Activated naive CD8-positive, alpha-beta T cell treated with anti-CD3 and anti-CD28 coated beads, Interleukin-2, amount 10 ng/mL, durations not matched to agents 7 days and 5 days (primary cell): ENCODE data around the gene PDE7B. TPM values are rescaled to one million over a fixed set of nuclear protein-coding genes. Genes with fewer than 3 reads are reported as not detected.

Experiments used
- ATAC-seq: fragments of 150-1000 bp; cut with Tn5 transposase; one replicate; pipeline ENCODE4 v1.10.0; 2021; ENCODE audit warnings: low read depth, moderate library complexity
- POLR2A ChIA-PET: fragments of 350-600 bp; sonication (Branson Sonifier 250); formaldehyde crosslinking; loops from one replicate; lab custom pipeline; 2021; ENCODE audit warnings: antibody characterized with exemption; lab: Charles Lee
- DNase-seq: peaks from one replicate; pipeline ENCODE4 v3.0.0; 2021
- H3K27ac Mint-ChIP-seq: one replicate; pipeline ENCODE4 v1.8.0; 2022; ENCODE audit warnings: mild to moderate bottlenecking, mixed read lengths
- H3K27me3 Mint-ChIP-seq: one replicate; pipeline ENCODE4 v1.8.0; 2022; ENCODE audit warnings: mild to moderate bottlenecking, moderate library complexity, mixed read lengths
- H3K36me3 Mint-ChIP-seq: one replicate; pipeline ENCODE4 v1.8.0; 2021; ENCODE audit warnings: mild to moderate bottlenecking, mixed read lengths
- H3K4me1 Mint-ChIP-seq: one replicate; pipeline ENCODE4 v1.8.0; 2021; ENCODE audit warnings: mixed read lengths
- H3K4me3 Mint-ChIP-seq: one replicate; pipeline ENCODE4 v1.8.0; 2022; ENCODE audit warnings: mild to moderate bottlenecking, moderate library complexity, mixed read lengths
- H3K9me3 Mint-ChIP-seq: one replicate; pipeline ENCODE4 v1.8.0; 2021; ENCODE audit warnings: mixed read lengths
- total RNA-seq, 2 experiments: library from RNA; stranded (reverse); gene quantifications; one replicate each; pipeline ENCODE4 v1.2.3, GENCODE V29; 2021

PDE7B gene
- total RNA-seq, 2 experiments from 2014 or later: 0.14 to 0.42 TPM

DNA sequence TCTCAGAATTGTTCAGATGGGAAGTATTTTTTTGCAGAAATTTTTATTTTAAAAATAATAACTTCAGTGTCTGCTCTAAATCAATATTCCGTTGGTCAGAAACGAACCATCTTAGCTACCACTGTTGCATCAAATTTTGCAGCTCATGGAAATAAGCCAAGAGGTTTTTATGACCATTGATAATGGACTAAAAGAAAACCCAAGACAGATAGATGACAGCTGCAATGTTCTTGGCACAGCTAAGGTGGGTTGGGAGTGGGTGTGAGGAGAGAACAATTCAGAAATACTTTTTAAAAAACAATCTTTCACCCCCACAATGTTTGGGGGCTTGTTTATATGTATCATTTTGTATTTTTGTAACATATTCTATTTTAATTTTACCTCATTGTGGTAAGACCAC, 121.1 kb downstream of the PDE7B start:
- Mint-ChIP-seq H3K4me3 (no peak overlapping the region), H3K9me3 (peaks cover 6% of the 10 kb centered on the region), H3K27me3 (peaks cover 5% of the 10 kb centered on the region), H3K27ac (no peak overlapping the region), H3K36me3 (no peaks in the 10 kb centered on the region), H3K4me1 (no peaks in the 10 kb centered on the region)
- ATAC-seq (no peak), DNase-seq (no peak)
- POLR2A ChIA-PET: no interaction called here

DNA sequence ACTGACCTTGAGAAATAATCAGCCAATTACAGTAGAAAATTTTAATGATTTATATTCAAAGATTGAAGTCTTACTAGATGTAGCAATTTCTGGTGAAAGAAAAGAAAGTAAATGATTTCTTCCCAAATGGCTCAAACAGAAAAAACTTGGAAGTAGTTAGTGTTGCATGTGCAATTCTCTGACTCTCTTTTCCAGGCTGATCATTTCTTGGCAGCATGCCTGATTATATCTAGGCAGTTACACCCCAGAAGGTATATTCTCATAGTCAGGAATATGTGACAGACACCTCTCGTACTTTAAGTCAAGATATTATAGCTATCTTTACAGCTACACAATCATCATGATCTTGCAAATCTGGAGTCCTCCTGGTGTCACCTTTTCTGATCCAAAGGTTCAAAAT, 122.9 kb downstream of the PDE7B start:
- H3K4me3 Mint-ChIP-seq: no peak overlapping the region
- H3K27ac Mint-ChIP-seq: no peak overlapping the region
- H3K27me3 Mint-ChIP-seq: peaks cover 5% of the 10 kb centered on the region
- no peaks in the 10 kb centered on the region for H3K4me1 Mint-ChIP-seq
- POLR2A ChIA-PET: no interaction called here
- ATAC-seq (no peak), DNase-seq (no peak)
- no peaks in the 10 kb centered on the region for H3K36me3 Mint-ChIP-seq
- H3K9me3 Mint-ChIP-seq: peaks cover 6% of the 10 kb centered on the region

DNA sequence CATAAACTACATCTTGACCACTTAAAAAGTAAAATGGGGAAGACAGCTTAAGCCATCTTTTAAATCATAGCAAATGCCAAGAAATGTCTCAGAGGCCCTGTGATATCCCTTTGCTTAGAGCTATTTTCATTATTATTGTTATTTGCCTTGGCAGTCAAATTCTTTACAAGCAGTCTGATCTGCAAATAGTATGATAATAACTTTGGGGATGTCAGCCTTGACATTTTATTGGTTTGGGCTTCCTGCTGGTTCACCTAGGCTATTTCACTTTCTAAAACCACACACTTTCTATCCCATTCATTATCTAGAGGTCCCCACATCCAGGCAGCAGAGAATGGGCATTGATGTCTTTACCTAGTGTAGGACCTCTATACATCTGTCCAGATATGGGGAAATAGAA, 125.1 kb downstream of the PDE7B start:
- POLR2A ChIA-PET: no interaction called here
- Mint-ChIP-seq H3K27me3 (no peaks in the 10 kb centered on the region), H3K27ac (no peak overlapping the region), H3K4me3 (no peak overlapping the region), H3K4me1 (no peaks in the 10 kb centered on the region), H3K36me3 (no peaks in the 10 kb centered on the region), H3K9me3 (peaks cover 5% of the 10 kb centered on the region)
- DNase-seq (no peak), ATAC-seq (no peak)

DNA sequence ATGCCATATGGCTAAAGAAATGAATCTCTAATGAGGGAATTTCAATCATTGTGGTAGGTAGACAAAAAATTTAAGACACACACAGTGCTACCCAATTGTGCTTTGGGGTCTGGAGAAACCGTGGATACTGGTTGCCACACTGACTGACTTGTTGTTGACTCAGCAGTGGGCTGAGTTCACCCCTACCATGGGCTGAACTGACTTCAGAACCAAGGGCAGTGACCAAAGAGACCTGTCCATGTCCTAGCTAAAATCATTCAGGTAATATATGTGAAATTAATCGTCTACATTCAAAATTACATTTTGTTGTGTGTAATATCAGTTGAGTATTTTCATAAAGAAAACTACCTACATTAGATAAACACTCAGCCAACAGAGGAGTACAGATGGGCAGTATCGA, 131.6 kb downstream of the PDE7B start:
- ATAC-seq (no peak), DNase-seq (no peak)
- POLR2A ChIA-PET: no interaction called here
- Mint-ChIP-seq H3K4me3 (no peak overlapping the region), H3K27ac (no peak overlapping the region), H3K36me3 (no peaks in the 10 kb centered on the region), H3K9me3 (peaks cover 1% of the 10 kb centered on the region), H3K27me3 (peaks cover 2% of the 10 kb centered on the region), H3K4me1 (no peaks in the 10 kb centered on the region)

DNA sequence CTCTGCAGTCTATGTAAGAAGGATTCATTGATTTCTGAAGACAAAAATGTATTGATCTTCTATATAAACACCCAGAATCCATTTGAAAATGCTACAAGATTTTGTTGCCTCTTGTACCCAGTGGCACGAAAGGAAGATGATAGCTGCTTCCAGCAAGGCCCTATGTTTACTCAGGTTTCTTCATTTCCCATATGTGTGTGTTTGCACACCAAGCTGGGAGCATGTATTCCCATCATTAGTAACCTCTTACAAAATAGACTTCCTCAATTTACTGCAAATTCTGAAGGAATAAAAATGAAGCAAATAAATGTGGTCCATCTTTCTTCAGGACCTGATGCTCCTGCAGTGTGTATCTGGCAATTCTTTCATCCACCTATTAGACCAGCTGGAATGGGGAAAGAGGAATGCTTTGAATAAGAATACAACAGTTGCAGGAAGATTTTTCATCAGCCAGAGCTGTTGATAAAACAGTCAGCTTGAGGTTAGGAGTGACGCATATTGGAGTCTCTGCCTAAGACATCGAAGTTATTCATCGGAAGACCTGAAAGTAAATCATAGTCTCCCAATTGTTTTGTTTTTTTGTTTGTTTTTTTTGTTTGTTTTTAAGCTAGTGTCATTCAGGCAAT, 132.3 kb downstream of the PDE7B start:
- no peaks in the 10 kb centered on the region for H3K4me1 Mint-ChIP-seq
- no peak overlapping the region for H3K27ac Mint-ChIP-seq
- ATAC-seq (no peak), DNase-seq (no peak)
- H3K27me3 Mint-ChIP-seq: peaks cover 2% of the 10 kb centered on the region
- H3K9me3 Mint-ChIP-seq: peaks cover 1% of the 10 kb centered on the region
- no peaks in the 10 kb centered on the region for H3K36me3 Mint-ChIP-seq
- POLR2A ChIA-PET: no interaction called here
- no peak overlapping the region for H3K4me3 Mint-ChIP-seq

DNA sequence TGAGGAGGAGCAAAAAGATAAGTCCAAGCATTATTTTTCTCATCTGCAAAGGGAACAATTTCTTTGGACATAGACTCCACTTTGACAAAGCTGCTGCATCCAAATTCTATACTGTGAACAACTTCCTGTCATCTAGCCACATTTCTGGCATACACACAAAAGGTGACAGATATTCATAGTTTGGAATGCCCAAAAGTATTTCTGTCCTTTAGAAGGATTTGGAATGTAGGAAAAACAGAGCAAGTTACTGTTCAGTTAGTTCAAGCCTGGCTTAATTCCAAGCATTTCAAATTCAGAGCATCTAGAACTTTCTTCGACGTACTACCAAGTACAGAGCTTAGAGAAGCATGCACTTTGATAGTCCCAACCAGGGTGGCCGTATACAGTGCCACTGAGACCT, 134.0 kb downstream of the PDE7B start:
- Mint-ChIP-seq H3K27ac (no peak overlapping the region), H3K9me3 (peaks cover 1% of the 10 kb centered on the region), H3K27me3 (peaks cover 2% of the 10 kb centered on the region), H3K4me3 (no peak overlapping the region), H3K4me1 (no peaks in the 10 kb centered on the region), H3K36me3 (no peaks in the 10 kb centered on the region)
- DNase-seq (no peak), ATAC-seq (no peak)
- POLR2A ChIA-PET: no interaction called here

DNA sequence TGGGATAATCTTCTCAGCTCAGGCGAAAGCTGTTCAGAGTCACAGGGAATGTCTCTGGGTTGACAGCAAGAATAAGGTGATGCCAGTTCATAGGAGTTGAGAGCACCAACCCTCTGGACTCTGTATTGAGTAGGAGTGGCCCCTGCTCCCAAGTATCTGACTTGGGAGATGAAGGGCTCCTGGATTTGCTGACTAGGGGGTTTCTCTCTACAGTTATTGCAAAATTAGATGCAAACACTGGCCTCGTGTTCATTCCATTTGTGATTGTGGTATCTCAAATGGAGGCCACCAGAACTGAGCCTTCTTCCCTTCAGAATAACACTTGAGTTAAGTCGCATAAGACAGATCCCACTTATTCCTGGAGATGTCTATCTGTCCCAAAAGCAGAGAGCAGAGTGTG, 135.7 kb downstream of the PDE7B start:
- no peak overlapping the region for H3K4me3 Mint-ChIP-seq
- H3K9me3 Mint-ChIP-seq: peaks cover 1% of the 10 kb centered on the region
- H3K27ac Mint-ChIP-seq: no peak overlapping the region
- no peaks in the 10 kb centered on the region for H3K36me3 Mint-ChIP-seq
- no peaks in the 10 kb centered on the region for H3K4me1 Mint-ChIP-seq
- POLR2A ChIA-PET: no interaction called here
- ATAC-seq (no peak), DNase-seq (no peak)
- H3K27me3 Mint-ChIP-seq: peaks cover 2% of the 10 kb centered on the region

DNA sequence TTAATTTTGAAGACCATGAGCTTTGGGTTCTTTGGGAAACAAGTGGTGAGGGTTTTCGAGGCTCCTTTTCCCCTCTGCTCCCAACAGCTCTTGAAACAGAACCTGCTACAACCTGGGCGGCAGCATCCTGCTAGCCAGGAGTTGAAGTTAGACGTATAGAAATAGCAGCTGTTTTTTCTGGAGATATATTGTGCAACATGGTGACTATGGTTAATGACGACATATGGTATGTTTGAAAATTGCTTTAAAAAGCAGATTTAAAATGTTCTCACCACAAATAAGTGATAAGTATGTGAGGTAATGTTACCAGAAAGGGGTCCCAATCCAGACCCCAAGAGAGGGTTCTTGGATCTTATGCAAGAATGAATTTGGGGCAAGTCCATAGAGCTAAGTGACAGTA, 138.9 kb downstream of the PDE7B start:
- Mint-ChIP-seq H3K27ac (no peak overlapping the region), H3K9me3 (peaks cover 2% of the 10 kb centered on the region), H3K27me3 (no peaks in the 10 kb centered on the region), H3K4me3 (no peak overlapping the region), H3K4me1 (no peaks in the 10 kb centered on the region), H3K36me3 (no peaks in the 10 kb centered on the region)
- DNase-seq: no peak
- POLR2A ChIA-PET: no interaction called here
- no peak for ATAC-seq

DNA sequence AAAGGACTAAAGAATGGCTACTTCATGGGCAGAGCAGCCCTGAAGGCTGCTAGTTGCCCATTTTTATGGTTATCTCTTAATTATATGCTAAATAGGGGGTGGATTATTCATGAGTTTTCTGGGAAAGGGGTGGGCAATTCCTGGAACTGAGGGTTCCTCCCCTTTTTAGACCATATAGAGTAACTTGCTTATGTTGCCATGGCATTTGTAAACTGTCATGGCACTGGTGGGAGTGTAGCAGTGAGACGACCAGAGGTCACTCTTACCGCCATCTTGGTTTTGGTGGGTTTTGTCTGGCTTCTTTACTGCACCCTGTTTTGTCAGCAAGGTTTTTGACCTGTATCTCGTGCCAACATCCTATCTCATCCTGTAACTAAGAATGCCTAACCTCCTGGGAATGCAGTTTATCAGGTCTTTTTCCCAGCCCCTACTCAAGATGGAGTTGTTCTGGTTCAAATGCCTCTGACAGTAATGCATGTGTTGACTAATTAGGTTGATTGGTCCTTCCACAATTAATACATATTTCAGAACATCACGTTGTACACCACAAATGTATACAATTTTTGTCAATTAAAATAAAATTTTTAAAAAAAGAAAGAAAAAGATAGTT, 139.5 kb downstream of the PDE7B start:
- Mint-ChIP-seq H3K9me3 (peaks cover 2% of the 10 kb centered on the region), H3K27me3 (no peaks in the 10 kb centered on the region), H3K4me1 (no peaks in the 10 kb centered on the region), H3K4me3 (no peak overlapping the region), H3K27ac (no peak overlapping the region), H3K36me3 (no peaks in the 10 kb centered on the region)
- POLR2A ChIA-PET: no interaction called here
- no peak for DNase-seq
- ATAC-seq: no peak

DNA sequence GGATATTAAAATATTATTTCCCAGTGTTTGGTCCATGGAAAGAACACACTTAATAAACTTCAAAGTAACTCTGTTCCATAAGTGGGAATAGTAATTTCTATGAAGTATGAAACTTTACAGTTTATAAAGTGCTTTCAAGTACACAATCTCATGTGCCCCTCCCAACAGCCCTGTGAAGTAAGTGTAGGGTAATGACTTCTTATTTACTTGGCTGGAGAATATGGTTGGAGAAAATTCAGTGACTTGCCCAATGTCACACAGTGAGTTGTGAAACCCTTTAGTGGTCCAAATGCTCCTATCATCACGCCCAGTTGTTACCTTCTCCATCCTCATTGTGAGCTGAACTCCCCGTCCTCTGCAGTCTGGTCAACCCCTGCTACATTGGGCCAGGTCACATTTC, 141.2 kb downstream of the PDE7B start:
- Mint-ChIP-seq H3K4me3 (no peak overlapping the region), H3K27ac (no peak overlapping the region), H3K36me3 (no peaks in the 10 kb centered on the region), H3K4me1 (no peaks in the 10 kb centered on the region), H3K27me3 (no peaks in the 10 kb centered on the region), H3K9me3 (peaks cover 2% of the 10 kb centered on the region)
- POLR2A ChIA-PET: no interaction called here
- DNase-seq (no peak), ATAC-seq (no peak)

DNA sequence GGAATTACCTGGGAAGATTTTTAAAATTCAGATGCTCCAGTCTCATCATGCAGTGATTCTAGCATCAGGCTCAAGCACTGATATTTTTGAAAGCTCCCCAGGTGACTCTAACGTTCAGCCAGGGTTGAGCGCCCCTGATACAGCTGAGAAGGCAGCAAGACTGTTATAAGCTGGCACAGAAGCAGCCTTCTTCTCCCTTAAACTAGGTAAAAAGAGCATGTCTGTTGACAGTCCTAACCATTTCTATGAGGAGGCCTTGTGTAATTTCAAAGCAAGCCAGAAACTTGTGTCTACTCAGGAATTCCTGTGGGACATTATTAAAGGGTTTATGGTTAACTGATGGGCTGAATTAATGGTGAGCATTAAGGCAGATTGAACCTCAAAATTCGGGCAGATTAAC, 141.9 kb downstream of the PDE7B start:
- H3K36me3 Mint-ChIP-seq: no peaks in the 10 kb centered on the region
- no peaks in the 10 kb centered on the region for H3K27me3 Mint-ChIP-seq
- POLR2A ChIA-PET: no interaction called here
- H3K4me3 Mint-ChIP-seq: no peak overlapping the region
- ATAC-seq: no peak
- peaks cover 2% of the 10 kb centered on the region for H3K9me3 Mint-ChIP-seq
- no peaks in the 10 kb centered on the region for H3K4me1 Mint-ChIP-seq
- no peak for DNase-seq
- H3K27ac Mint-ChIP-seq: no peak overlapping the region

DNA sequence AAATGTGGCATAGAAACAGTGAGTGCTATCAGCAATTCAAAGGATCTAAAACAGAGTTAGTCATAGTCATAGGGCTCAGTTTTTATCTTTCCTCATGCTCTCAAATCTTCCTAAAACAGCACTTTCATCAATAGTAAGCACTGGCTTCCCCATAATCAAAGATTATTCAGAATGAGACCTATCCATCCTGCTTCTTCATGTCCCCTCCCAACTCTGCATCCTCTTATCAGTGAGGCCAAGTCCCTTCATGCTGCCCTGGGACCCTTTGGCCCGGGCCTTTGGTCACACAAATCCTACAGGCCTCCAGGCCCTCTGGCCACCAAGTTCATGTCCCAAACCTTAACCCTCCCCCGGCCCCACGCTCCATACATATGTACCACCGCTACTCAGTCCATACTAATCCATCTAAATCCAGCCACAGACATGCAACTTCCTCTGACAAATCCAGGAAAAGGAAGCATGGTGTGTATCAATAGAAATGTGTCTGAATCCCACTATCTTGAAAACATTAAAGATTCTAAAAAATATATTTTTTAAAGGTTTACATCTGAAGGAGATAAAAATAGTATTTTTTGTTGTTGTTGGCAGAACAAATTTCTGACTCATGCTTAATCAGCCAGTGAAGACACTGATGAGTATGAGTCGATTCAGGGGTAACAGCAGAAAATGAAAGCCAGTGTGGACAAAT, 143.5 kb downstream of the PDE7B start:
- no peaks in the 10 kb centered on the region for H3K4me1 Mint-ChIP-seq
- no peak for ATAC-seq
- POLR2A ChIA-PET: no interaction called here
- H3K36me3 Mint-ChIP-seq: no peaks in the 10 kb centered on the region
- no peaks in the 10 kb centered on the region for H3K27me3 Mint-ChIP-seq
- DNase-seq: no peak
- H3K4me3 Mint-ChIP-seq: no peak overlapping the region
- peaks cover 7% of the 10 kb centered on the region for H3K9me3 Mint-ChIP-seq
- no peak overlapping the region for H3K27ac Mint-ChIP-seq

DNA sequence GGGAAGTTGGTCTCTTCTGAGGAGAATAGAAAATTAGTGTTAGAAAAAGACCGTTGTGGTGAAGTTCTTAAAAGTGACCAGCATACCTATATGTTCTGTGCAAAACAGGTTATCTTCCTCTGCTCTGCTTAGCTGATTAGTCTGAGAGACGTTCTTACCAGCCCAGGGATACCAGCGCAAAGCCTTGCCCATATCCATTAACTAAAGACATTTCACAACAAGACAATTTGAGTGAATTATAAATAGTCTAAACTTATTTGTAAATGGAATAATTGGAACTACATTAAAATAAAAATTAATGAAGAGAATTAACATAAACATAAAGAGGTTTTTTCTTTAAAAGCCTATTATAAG, 144.0 kb downstream of the PDE7B start:
- no peak for DNase-seq
- Mint-ChIP-seq H3K9me3 (peaks cover 10% of the 10 kb centered on the region), H3K36me3 (no peaks in the 10 kb centered on the region), H3K27me3 (no peaks in the 10 kb centered on the region), H3K4me3 (no peak overlapping the region), H3K4me1 (no peaks in the 10 kb centered on the region), H3K27ac (no peak overlapping the region)
- no peak for ATAC-seq
- POLR2A ChIA-PET: no interaction called here

DNA sequence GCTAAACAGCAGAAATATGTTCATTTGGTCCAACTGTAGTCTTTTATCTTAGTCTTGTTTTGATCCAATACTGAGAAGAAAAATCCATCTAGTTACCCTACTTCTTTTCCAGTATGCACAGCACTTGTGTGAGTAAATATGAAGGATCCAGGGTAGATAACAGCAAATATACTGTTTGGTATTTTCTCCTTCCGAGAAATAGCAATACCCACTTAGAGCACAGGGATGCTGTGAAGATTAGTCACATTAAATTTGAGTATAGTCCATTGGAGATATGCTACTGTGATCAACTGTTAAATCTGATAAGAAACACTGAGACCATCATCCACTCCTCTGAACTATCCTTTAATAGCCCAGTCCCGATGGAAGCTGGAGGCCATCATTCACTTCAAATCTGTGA, 145.2 kb downstream of the PDE7B start:
- ATAC-seq (no peak), DNase-seq (no peak)
- no peaks in the 10 kb centered on the region for H3K4me1 Mint-ChIP-seq
- H3K9me3 Mint-ChIP-seq: peaks cover 9% of the 10 kb centered on the region
- no peak overlapping the region for H3K4me3 Mint-ChIP-seq
- H3K36me3 Mint-ChIP-seq: no peaks in the 10 kb centered on the region
- H3K27me3 Mint-ChIP-seq: no peaks in the 10 kb centered on the region
- H3K27ac Mint-ChIP-seq: no peak overlapping the region
- POLR2A ChIA-PET: no interaction called here
